Measurements from ENCODE around the gene VRK3. TPM values are rescaled to one million over a fixed set of nuclear protein-coding genes. Genes with fewer than 3 reads are reported as not detected.

The VRK3 gene
- total RNA-seq, 1 donor from 2014 or later, result 17.1 TPM

DNA sequence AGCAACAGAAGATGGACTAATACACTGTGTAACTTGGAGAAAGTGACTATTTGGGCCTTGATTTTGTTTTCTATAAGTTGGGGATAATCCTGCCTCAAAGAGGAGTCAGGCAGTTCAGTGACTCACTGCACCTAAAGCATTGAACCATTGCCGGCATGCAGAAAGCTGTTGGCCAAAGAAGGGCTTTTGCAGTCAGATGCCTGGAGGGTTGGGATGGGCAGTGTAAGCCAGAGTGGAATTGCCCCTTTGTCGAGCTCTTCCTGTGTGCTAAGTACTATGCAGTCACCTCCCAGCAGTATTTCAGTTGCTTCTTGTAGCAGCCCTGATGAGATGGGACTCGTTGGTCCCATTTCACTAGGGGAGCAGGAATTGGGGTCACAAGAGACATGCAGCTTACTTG lies 11.7 kb upstream of the VRK3 start:
- FAIRE-seq (no peak), DNase-seq (ENCODE audit: low spot score in 2 of 2) (no peak)

DNA sequence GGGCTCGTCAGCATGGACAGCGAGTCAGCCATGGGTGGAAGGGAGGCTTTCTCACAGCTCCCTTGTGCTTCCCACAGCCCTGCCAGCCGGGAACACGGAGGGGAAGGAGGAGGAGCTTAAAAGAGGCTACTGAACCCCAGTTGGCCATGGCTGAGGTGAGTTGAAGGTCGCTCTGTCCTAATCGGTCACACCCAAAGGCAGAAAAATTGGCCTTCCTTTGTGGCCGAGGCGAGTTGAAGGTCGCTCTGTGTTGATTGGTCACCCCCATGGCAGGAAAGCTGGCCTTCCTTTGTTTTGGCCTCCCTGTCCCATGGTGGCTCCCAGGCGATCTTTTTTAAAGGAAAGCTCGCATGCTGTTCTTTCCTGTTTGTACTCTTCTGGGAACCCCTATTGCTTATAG lies 5.8 kb upstream of the VRK3 start:
- no peak for FAIRE-seq

DNA sequence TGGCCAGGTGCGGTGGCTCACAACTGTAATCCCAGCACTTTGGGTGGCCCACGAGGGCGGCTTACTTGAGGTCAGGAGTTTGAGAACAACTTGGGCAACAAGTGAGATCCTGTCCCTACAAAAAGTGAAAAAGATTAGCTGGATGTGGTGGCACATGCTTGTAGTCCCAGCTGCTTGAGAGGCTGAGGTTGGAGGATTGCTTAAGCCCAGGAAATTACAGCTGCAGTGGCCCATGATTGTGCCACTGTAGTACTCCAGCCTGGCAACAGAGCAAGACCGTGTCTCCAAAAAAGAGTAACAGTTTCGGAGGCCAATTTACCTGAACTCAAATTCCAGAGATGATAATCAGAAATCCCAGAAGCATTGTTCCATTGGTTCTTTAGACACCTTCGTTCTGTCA lies 5.1 kb upstream of the VRK3 start:
- DNase-seq (ENCODE audit: low spot score in 2 of 2) (no peak), FAIRE-seq (no peak)

More for the DNA sequence above, 5.8 kb upstream of the VRK3 start:
- DNase-seq (ENCODE audit: low spot score in 2 of 2), result no peak

DNA sequence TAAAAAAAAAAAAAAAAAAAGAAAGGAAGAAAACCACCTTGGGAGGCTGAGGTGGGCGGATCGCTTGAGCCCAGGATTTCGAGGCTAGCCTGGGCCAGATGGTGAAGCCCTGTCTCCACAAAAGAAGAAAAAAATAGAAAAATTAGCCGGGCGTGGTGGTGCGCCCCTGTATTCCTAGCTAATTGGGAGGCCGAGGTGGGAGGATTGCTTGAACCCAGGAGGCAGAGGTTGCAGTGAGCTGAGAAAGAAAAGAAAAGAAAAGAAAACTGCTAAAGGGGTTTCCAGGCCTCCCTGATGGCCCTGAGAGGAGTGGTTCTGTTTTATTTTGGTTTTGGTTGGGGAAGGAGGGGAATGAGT lies 1.4 kb upstream of the VRK3 start:
- no peak for DNase-seq (ENCODE audit: low spot score in 2 of 2)
- FAIRE-seq, result no peak

DNA sequence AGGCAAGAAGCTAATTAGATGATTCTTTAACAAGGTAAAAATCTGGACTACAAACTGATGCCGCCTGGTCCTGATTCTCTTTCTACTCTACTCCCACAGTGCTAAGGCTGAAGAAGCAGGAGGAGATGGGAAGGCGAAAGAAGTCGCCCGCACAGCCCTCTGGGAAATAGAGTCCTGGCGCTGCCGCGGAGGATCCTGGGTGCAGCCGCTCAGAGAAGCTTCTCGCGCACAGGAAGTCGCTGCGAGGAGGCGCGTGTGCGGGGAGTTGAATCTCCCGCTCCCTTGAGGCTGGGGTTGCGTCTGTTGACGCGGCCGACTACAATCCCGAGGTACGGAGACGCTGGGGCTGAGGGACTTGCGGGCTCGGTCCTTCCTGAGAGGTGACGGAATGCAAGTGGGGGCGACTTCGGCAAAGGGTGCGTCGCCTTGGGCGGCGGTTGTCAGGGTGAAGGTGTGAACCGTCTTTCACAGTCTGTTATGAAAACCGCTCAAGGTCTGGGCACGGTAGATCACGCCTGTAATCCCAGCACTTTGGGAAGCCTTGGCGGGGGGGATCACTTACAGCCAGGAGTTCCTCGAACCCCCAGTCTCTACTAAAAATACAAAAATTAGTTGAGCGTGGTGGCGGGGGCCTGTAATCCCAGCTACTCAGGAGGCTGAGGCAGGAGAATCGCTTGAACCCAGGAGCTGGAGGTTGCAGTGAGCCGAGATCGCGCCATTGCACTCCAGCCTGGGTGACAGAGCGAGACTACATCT lies 800 bp upstream of the VRK3 start, which contains the start of gene ZNF473:
Gene ZNF473, plus strand, starts transcription at position 212 of the 756 bp plus-strand sequence. CDS start 5,078 bp downstream, outside the sequence.
- DNase-seq (ENCODE audit: low spot score in 2 of 2) (peak; percentile 70 to 83), FAIRE-seq (no peak)

DNA sequence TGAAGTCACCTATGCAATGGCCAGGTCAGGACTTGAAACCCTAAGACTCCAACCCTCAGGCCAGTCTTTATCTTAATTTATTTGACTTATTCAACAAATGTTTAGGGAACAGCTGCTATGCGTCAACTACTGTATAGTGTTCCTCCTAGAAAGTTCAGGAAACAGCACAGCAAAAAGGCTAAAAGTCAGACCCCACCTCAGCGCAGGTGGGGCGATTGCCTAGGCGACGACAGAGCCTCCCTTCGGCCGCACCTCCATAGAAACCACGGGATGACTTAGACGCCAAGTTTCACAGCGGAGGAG lies 502 bp downstream of the VRK3 start:
- DNase-seq (ENCODE audit: low spot score in 2 of 2), result no peak
- no peak for FAIRE-seq

DNA sequence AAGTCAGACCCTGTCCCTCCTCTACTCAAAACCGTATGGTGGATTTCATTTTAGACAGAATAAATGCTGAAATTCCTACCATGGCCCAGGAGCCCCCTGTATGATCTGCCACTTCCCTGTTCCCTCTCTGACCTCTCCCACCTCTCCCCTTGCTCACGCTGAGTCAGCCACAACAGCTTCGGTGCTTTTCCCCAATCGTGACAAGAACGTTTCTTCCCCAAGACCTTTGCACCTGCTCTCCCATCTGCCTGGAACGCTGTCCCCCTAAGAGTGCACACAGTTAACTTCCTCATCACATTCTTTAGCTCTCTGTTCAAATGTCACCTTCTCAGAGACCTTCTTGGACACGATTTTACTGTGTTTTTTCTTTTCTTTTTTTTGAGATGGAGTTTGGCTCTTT lies 2.3 kb downstream of the VRK3 start:
- DNase-seq (ENCODE audit: low spot score in 2 of 2) (no peak), FAIRE-seq (no peak)

DNA sequence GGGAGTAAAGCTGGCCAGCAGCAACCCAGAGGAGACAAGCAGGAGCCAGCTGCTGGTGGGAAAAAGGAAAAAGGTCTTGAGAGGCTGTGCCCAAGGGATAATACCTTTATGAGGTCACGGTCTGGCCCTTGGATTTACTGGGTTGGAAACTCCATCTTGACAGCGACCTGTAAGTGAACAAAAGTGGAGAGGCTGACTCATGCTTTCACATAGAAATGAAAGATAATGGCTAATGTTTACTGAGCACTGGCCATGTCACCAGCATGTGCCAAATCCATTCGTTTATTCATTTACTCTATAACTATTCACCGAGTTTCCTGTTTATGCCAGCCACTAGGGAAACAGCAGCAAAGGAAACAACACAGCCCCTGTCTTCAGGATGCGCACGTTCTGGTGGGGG lies 4.7 kb downstream of the VRK3 start:
- DNase-seq (ENCODE audit: low spot score in 2 of 2) (no peak), FAIRE-seq (no peak)

DNA sequence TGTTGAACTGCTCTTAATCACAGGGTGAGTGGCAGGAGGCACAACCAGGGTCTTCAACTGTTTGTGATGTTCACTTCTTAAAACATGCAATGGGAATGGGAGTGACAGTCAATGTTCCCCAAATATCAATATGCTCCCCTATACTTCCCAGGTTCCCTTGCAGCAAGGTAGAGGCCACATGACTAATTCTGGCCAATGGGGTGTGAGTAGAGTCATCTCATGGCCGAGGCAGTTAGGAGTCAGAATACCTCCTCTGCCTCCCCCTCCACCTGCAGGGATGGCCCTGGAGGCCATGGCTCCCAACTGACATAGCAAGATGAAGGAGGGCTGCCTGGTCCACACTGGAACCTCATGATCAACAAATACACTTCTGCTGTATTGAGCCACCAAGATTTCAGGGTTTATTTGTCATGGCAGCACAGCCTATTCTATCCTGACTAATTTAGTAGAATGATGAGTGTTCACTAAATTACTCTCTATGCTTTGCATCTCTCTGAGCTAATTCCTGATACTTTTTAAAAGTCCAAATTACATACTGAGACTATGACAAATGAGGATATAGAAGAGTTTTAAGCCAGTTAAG lies 8.9 kb downstream of the VRK3 start:
- FAIRE-seq (no peak), DNase-seq (ENCODE audit: low spot score in 2 of 2) (no peak)

DNA sequence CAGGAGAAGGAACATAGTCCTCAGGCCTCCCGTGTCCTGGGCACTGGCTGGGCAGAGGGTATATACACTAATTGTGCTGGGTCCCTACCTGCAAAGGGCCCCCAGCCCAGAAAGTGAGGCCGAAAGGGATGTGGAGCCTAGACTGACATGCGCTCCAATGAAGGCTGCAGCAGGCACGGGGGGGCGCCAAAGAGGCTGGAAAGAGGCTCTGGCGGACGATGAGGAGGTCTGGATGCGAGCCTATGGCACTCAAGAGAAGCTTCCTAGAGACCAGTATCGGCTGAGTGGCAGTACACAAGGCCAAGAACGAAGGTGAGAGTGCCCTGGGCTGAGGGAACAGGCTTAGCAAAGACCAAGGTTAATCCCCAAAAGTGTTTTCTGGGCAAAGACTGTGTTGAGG lies 16.6 kb downstream of the VRK3 start:
- DNase-seq (ENCODE audit: low spot score in 2 of 2), result no peak
- FAIRE-seq, result no peak

DNA sequence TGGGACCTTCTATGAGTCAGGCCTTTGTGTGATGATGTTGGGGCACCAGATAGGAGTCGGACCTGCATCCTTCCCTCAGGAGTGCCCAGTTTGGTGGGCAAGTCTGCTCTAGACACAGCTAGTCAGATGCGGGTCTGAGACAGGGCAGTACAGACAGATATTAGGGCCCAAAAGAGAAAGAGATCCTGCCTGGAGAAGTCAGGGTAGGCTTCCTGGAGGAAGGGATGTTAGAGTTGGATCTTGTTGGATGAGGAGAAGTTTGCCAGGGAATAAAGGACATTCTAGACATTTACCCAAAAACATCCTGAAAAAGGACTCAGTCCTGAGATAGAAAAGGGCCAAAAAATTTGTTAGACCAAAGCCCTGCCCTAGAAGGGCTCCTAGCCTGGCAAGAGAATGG lies 17.2 kb downstream of the VRK3 start:
- DNase-seq (ENCODE audit: low spot score in 2 of 2) (no peak), FAIRE-seq (no peak)

DNA sequence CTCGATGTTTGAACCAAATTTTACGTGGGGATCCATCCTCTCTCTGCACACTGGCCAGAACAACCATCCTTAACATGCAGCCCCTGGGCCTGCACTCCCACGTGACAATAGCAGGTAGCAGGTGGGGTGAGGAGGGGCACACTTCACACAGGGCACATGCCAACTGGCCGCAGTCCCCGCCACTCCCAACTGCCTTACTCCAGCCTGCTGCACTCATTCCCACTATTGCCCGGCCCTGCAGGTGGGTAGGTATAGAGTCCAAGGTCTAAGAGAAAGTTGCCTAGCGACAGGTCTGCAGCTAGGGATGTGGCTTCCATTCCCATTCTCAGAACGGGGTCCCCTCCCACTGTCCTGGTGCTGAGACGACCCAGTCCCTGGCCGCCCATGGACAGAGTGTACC lies 18.0 kb downstream of the VRK3 start:
- DNase-seq (ENCODE audit: low spot score in 2 of 2) (no peak), FAIRE-seq (no peak)

DNA sequence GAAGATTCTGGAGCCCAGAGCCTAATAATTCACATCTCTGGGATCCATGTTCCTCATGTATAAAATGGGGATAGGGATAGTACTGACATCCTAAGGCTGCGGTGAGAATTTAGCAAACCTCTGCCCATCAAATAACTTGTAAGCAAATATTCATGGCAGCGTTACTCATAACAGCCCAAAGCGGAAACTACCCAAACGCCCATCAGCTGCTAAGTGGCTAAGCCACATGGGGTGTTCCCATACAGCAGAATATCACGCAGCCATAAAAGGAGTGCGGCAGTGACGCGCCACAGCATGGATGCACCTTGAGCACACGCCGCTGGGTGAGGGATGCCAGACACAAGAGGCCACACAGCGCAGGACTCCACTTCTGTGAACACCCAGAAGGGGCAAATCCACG lies 19.7 kb downstream of the VRK3 start:
- DNase-seq (ENCODE audit: low spot score in 2 of 2) (no peak), FAIRE-seq (no peak)

DNA sequence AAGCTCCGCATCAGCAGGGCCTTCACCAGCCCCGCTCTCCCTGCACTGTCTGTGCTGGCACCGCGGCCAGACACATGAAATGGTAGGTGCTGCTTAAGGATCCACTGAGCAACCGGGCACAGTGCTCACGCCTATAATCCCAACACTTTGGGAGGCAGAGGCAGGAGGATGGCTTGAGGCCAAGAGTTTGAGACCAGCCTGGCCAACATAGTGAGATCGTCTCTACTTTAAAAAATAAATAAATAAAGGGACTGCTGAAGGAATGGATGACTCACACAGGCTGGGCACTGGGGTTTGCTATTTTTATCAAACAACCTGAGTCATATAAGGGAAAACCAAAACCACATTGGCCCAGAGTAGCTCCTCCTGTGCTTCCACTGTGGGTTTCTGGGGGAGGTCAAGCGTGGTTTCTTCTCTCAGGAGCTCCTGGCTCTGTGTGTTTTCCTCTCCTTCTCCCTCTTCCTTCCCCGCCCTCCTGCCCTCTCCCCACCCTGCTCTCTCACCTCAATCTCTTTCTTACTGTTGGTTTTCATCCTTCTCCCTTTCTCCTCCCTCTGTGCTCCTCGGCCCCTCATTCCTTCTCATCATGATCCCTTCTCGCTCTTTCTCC lies 21.3 kb downstream of the VRK3 start:
- DNase-seq (ENCODE audit: low spot score in 2 of 2) (peak in 1 of 2 donors; percentile 64), FAIRE-seq (no peak)

DNA sequence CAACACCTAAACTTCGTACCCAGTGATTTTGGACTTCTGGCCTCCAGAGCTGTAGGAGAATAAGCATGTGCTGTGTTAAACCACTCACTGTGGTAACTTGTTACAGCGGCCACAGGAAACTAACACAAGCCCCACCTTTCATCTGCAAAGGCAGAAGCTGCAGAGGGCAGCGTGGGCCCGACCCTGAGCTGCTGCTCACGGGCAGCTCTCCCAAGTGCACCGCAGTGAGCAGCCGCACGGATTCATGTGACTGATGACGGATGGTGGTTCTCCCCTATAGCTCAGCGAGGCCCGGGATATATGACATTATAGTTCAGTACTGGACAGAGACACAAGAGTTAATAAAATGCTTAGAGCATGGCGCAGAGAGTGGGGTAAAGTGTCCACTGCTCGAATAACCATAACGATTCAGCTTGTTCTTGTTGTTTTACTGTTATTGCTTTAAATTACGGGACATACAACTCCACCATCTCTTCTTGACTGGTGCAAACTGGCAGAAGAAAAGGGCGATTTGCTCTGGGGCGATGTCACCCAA lies 21.9 kb downstream of the VRK3 start:
- FAIRE-seq (no peak), DNase-seq (ENCODE audit: low spot score in 2 of 2) (no peak)

DNA sequence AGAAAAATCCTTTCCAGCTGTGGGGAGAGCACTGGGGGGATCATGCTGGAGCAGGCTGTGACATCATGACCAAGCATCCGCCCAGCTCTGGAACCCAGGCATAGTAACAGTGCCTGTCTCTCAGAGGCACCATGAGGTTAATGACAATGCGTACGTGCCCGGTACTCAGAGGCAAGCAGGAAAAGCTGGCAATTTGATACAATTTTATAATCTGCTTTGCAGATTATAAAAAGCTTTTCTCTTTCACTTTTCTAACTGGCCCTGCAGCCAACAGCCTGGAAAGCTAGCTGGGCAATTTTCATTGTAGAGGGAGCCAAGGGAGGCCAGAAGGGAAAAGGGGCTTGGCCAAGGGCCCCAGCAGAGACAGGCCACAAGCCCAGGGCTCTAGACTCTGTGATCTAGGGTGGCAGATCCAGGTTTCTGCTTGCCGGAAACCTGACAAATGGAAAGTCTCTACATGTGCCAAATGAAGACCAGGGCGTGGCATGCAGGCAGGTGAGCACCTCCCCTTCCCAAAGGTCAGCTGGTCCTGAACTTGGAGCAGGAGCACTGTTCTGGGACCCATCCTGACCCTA lies 22.7 kb downstream of the VRK3 start:
- no peak for FAIRE-seq
- no peak for DNase-seq (ENCODE audit: low spot score in 2 of 2)

DNA sequence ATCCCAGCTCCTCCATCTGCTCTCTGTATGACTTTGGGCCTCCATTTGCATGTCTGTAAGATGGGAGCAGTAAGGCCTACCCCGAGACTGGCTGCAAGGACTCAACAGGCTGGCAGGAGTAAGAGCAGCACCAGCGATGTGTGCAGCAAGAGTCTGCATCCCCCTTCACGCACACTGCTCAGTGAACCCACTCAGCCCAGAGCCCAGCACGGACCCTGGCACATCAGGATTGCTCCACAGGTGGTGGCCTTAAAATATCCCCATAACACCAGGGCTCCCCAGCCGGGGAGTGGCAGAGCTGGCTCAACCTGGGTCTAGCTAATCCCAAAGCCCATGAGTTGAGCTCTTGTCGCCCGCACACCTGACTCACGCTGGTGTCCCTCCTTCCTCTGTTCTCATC lies 23.4 kb downstream of the VRK3 start:
- DNase-seq (ENCODE audit: low spot score in 2 of 2) (no peak), FAIRE-seq (no peak)

DNA sequence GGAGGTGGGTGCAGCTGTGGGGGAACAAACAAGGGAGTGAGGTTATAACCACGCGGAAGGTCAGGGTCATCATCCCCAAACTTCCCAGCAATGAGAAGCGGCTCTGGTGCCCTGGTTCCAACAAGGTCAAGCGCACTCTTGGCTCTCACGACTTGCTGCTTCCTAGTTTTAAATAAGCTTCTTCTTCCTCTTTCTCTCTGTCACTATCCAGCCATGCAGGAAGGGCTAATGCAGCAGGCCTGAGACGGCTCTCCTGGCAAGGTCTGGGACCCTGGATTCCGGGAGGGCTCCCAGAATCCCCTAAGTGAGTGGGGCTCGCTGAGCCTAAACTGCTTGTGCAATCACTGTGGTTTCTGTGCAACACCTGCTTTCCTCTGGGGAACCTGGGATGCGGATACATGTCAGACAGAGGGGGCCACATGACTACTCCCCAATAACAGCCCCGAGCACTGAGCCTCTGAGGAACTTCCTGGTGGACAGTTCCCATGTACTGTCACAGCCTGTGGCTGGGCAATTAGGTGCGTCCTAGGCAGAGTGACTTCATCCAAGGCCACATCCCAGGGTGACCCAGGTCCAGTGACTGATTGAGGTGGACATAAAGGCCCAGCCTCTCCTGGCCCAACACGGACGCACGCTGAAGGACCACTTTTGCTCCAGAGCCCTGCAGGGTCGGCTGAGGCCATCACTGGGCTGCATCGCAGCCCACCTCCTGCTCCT lies 24.2 kb downstream of the VRK3 start:
- DNase-seq (ENCODE audit: low spot score in 2 of 2) (no peak), FAIRE-seq (no peak)

DNA sequence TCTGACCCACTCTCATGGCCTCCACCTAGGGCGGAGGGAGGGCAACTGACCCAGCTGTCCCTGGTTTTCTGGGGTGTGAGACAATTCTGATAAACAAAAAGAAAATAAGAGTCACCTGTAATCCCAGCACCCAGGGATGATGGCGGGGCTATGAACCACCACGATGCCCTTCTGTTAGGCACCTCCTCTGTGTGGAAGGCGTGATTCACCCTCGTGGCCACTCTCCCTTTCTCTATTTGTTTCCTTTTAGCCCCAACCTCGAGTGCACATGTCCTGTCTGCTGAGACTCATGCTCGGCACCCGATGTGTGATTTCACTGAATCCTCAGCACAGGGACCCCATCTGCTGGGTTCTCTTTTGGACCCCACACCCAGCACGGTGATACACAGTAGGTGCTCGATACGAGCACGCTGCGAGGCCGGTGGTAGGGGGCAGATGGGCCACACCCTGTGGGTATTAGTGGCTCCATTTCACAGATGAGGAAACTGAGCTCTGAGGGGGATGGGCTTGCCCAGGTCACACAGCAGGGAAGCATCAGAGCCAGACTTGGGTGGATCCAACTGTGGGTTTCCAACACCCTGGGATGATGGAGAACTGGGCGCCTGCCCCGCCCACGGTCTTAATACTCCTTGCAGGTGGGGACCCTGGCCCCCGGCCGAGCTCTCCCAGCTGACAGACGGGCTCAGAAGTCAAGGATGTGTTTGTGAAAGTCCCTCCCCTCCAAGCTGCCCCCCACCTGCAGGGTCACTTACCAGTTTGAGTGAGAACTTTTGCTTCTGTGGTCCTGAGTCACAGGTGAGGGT lies 24.9 kb downstream of the VRK3 start:
- DNase-seq (ENCODE audit: low spot score in 2 of 2) (no peak), FAIRE-seq (no peak)

DNA sequence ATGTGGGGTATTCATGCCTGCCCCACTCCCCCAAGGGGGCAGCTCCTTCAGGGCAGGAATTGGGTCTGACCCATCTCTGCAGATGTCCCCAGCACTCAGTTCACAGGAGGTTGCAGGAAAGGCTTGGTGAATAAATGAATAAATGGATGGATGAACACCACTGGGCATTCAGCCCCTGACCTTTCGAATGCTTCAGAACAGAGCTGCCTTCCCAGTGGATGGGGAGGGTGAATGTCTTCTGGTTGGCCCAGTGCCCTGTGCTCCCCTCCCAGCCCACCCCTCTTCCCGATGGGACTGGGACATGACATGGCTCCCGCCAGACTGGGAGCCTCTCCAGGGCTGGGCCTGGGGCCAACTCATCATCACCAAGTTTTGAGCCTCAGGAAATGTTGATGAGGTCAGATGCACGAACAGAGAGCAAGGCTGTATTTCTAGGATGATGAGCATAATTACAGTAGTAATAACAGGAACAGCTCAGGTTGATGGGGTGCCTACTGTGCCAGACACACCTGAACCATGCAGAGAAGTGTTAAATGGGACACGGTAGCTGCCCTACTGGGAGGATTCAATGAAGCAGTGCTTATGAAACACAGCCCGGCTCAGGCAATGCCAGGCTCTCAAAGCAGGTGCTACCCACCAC lies 25.7 kb downstream of the VRK3 start:
- DNase-seq (ENCODE audit: low spot score in 2 of 2), result no peak
- FAIRE-seq, result no peak

Measured in frontal cortex (tissue), 4 donors.